Measurements from ENCODE around the gene CRTC2. TPM values are rescaled to one million over a fixed set of nuclear protein-coding genes. Genes with fewer than 3 reads are reported as not detected.

CRTC2 gene
- total RNA-seq, 4 donors from 2014 or later, result 12.5 to 20.4 (median 17.6) TPM

DNA sequence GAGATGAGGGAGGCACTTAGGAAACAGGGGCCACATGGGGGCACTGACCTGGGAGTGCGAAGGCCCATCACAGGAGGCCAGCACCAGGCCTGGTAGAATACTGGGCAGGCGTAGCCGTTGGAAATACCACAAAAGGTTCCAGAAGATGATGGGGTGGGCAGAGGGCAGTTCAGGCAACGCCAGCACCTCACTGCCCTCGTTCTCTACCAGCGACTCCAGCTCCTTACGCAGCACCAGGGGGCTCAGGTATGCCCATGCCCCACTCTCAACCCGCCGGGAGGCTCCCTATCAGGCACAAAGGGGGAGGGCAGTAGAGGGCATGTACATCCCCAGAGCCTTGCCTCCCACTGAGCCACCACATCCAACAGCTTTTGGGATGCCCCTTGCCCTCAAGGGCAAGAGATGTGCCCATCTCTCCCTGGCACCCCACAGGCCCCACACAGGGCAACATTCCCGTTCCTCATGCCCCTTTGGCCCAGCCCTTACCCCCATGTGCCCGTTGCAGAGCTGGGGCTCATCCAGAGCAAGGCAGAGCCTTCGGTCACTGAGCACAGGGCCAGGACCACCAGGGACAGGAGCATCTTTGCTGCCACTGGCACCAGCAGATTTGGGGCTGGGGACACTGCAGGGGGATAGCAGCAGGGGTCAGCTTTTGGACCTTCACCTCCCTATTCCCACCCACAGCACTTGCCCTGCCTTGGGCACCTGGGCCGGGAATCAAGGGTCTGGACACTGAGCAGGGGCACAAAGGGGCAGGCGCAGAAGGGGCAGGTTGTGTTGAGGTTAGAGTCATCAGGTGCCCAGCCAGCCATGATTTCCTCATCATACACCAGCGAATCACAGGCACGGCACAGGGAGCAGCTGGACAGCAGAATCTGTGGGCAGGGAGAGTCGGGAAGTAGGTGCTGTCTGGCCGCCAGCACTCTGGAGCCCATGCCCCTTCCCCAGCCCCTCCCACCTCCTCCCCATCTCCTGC lies 26.0 kb downstream of the CRTC2 start:
- no peak overlapping the region for H3K4me3 ChIP-seq
- DNase-seq (ENCODE audit: extremely low spot score), result no peak
- H3K4me1 ChIP-seq, result peaks cover 0 to 11% (median 3%) of the 10 kb centered on the region in 4 donors
- H3K27me3 ChIP-seq, result no peaks in the 10 kb centered on the region
- whole genome bisulfite sequencing, result 92% methylated on average over 14 of the region's 18 CpGs
- intact Hi-C loops (cut with DNase I), result no loop called here
- peaks cover 53 to 86% (median 78%) of the 10 kb centered on the region in 4 donors for H3K36me3 ChIP-seq
- no peaks in the 10 kb centered on the region for H3K9me3 ChIP-seq
- H3K27ac ChIP-seq (replicated peaks in 1 of 4), result no peak overlapping the region
- TF ChIP-seq EP300 (IDR thresholded peaks at IDR 0.05) (no peak), POLR2A (IDR thresholded peaks at IDR 0.05; ENCODE audit: low read depth) (no peak)

DNA sequence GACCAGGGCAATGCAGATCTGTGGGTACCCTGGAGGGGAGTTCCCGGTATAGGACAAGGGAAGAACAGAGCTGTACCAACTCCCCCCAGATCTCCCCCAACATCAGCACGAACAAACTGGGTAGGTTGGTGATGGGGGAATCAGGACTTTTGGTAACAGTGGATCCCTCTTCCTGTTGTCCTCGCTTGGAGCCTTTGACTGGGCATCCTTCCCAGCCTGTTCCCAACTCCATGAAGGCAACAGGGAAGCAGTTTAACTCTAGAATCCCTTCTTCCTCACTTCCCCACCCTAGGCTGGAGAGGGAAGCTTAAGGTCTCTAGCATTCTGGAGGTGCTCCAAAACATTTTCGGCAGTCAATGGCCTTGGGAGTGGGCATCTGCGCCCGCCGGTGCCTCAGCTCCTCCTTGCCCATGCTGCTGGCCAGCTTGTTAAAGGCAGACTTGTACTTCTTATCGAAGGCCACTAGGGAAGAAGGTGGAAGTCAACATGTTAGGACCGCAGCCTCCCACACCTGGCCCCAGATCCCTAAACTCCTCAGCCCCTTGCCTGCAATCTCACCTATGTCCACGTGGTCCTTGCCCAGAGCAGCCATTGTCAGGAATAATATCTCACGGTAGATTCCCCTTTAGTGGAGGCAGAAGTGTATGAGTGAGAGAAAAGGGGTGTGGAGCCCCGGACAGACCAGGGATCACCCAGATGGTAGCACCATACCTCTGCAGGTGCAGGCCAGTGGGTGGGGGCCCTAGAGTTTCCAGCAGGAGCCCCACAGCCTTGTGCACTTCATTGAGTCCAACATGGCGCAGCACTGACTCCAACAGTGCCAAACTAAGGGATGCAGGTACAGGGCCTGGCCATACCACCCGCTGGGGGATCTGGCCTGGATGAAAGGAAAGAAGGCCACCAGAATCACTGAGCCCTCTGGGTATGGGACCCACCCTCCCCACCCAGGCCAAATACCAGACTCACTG lies 28.1 kb downstream of the CRTC2 start:
- intact Hi-C loops (cut with DNase I), result no loop called here
- 79% methylated on average over 12 of the region's 14 CpGs for WGBS
- DNase-seq (ENCODE audit: extremely low spot score), result no peak
- Histone ChIP-seq H3K4me3 (no peak overlapping the region), H3K9me3 (no peaks in the 10 kb centered on the region), H3K27ac (replicated peaks in 1 of 4) (peak overlapping the region in 2 of 4 donors; percentile 15 to 59), H3K4me1 (peaks cover 0 to 11% (median 3%) of the 10 kb centered on the region in 4 donors), H3K36me3 (peaks cover 32 to 65% (median 56%) of the 10 kb centered on the region in 4 donors), H3K27me3 (no peaks in the 10 kb centered on the region)
- TF ChIP-seq, protein P1, sequence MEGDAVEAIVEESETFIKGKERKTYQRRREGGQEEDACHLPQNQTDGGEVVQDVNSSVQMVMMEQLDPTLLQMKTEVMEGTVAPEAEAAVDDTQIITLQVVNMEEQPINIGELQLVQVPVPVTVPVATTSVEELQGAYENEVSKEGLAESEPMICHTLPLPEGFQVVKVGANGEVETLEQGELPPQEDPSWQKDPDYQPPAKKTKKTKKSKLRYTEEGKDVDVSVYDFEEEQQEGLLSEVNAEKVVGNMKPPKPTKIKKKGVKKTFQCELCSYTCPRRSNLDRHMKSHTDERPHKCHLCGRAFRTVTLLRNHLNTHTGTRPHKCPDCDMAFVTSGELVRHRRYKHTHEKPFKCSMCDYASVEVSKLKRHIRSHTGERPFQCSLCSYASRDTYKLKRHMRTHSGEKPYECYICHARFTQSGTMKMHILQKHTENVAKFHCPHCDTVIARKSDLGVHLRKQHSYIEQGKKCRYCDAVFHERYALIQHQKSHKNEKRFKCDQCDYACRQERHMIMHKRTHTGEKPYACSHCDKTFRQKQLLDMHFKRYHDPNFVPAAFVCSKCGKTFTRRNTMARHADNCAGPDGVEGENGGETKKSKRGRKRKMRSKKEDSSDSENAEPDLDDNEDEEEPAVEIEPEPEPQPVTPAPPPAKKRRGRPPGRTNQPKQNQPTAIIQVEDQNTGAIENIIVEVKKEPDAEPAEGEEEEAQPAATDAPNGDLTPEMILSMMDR (IDR thresholded peaks at IDR 0.05), result no peak
- TF ChIP-seq POLR2A (IDR thresholded peaks at IDR 0.05; ENCODE audit: low read depth) (no peak), POLR2AphosphoS5 (IDR thresholded peaks at IDR 0.05) (no peak), EP300 (IDR thresholded peaks at IDR 0.05) (no peak)

DNA sequence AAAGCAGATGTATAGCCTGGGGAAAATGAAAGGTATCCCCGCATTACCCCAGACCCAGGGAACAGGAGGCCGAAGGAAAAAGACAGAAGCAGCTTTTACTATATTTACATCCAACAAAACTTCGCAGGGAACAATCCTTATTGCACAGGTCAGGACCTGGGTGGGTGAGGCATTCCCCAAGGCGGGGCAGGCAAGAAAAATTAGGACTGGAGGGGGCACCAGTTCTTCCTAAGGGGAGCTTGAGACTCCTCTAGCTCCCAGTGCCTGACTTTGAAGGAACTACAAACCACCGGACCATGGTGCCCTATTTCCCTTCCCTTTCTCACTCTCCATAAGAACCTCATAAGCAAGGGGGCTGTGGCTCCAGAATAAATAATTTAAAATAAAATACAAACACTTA lies 29.0 kb downstream of the CRTC2 start:
- Histone ChIP-seq H3K9me3 (no peaks in the 10 kb centered on the region), H3K4me3 (no peak overlapping the region), H3K27me3 (no peaks in the 10 kb centered on the region), H3K36me3 (peaks cover 25 to 56% (median 48%) of the 10 kb centered on the region in 4 donors), H3K27ac (replicated peaks in 1 of 4) (peak overlapping the region in 2 of 4 donors; percentile 15 to 59), H3K4me1 (peaks cover 0 to 11% (median 3%) of the 10 kb centered on the region in 4 donors)
- DNase-seq (ENCODE audit: extremely low spot score), result no peak
- TF ChIP-seq EP300 (IDR thresholded peaks at IDR 0.05), result no peak
- TF ChIP-seq, protein P1 (IDR thresholded peaks at IDR 0.05), result no peak
- no peak for TF ChIP-seq POLR2A (IDR thresholded peaks at IDR 0.05; ENCODE audit: low read depth)
- no peak for TF ChIP-seq POLR2AphosphoS5 (IDR thresholded peaks at IDR 0.05)
- WGBS, result 87% methylated on average over 5 of the region's 5 CpGs
- intact Hi-C loops (cut with DNase I), result no loop called here

DNA sequence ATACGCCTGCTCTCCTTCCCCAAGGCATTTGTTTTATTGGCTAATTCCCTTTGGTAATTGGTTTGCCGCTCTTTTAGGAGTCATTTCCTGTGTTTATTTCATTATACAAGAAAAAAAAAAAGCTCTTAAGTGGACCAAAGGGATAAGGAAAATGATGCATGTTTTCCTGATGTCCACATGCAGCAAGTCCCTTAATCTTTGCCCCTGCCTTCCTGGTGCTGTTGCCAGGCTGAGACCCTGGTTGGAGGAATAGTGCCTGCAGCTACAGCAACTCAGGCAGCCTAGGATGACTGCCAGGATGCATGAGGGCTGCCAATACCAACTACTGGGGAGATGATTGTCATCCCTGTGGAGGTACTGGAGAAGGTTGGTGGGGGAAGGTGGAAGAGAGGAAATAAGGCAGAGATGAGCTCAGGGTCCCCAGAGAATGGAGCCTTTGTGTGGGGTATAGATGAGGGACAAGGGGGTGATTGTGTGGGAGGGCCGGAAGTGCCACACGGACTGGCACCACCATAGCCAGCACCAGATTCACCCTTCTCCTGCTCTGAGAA lies 29.5 kb downstream of the CRTC2 start:
- DNase-seq (ENCODE audit: extremely low spot score), result no peak
- peak overlapping the region in 3 of 4 donors; percentile 25 to 59 (median 44) for H3K27ac ChIP-seq (replicated peaks in 1 of 4)

More for the DNA sequence above, 29.5 kb downstream of the CRTC2 start:
- TF ChIP-seq EP300 (IDR thresholded peaks at IDR 0.05), result no peak
- TF ChIP-seq POLR2A (IDR thresholded peaks at IDR 0.05; ENCODE audit: low read depth), result no peak
- TF ChIP-seq, protein P1 (IDR thresholded peaks at IDR 0.05), result no peak
- TF ChIP-seq POLR2AphosphoS5 (IDR thresholded peaks at IDR 0.05), result no peak
- H3K4me1 ChIP-seq, result peaks cover 5 to 14% (median 7%) of the 10 kb centered on the region in 4 donors
- H3K27me3 ChIP-seq, result no peaks in the 10 kb centered on the region
- peaks cover 21 to 51% (median 42%) of the 10 kb centered on the region in 4 donors for H3K36me3 ChIP-seq
- 68% methylated on average over 4 of the region's 4 CpGs for WGBS
- intact Hi-C loops (cut with DNase I), result no loop called here
- no peak overlapping the region for H3K4me3 ChIP-seq
- no peaks in the 10 kb centered on the region for H3K9me3 ChIP-seq

Measured in esophagus muscularis mucosa (tissue), 4 donors.